Fibroblast of mammary gland (primary cell): Measurements from ENCODE around the gene TMCC1.

Experiments
- DNase-seq: peaks from one replicate; pipeline ENCODE4 v3.0.0-alpha.2; 2010; ENCODE audit warnings: low read depth
- H3K4me3 ChIP-seq: 2 replicates; pipeline ENCODE4 v1.5.1; 2011; ENCODE audit warnings: low read depth, mild to moderate bottlenecking, low read length, moderate library complexity; ENCODE audit not compliant: control insufficient read depth
- TF ChIP-seq, protein P1 (sequence below): conservative IDR thresholded peaks from 2 replicates; pipeline ENCODE4 v1.5.1; 2011; ENCODE audit warnings: low read depth, low read length, inconsistent platforms; ENCODE audit not compliant: control insufficient read depth, insufficient read depth

Gene TMCC1

DNA sequence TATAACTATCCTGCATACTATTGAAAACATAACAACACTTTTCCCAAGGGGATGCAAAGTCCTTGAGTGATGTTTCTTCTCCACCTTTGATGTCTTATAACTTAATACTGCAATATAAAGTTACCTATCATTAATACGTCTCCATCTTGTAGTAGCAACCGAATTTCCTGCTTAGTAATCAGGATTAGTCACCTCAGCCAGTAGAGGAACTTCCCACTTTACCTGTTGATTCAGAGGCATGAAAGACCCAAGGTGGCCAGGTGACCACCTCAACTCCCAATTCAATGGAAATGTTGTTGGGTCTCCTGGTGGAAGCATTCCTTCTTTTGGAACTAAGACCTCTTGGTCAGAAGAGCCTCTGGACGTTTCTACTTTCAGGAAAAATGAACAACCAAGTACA is 3.5 kb upstream of the TMCC1 start:
- TF ChIP-seq, protein P1, sequence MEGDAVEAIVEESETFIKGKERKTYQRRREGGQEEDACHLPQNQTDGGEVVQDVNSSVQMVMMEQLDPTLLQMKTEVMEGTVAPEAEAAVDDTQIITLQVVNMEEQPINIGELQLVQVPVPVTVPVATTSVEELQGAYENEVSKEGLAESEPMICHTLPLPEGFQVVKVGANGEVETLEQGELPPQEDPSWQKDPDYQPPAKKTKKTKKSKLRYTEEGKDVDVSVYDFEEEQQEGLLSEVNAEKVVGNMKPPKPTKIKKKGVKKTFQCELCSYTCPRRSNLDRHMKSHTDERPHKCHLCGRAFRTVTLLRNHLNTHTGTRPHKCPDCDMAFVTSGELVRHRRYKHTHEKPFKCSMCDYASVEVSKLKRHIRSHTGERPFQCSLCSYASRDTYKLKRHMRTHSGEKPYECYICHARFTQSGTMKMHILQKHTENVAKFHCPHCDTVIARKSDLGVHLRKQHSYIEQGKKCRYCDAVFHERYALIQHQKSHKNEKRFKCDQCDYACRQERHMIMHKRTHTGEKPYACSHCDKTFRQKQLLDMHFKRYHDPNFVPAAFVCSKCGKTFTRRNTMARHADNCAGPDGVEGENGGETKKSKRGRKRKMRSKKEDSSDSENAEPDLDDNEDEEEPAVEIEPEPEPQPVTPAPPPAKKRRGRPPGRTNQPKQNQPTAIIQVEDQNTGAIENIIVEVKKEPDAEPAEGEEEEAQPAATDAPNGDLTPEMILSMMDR = no peak
- DNase-seq = no peak
- H3K4me3 ChIP-seq = no peak overlapping the region

DNA sequence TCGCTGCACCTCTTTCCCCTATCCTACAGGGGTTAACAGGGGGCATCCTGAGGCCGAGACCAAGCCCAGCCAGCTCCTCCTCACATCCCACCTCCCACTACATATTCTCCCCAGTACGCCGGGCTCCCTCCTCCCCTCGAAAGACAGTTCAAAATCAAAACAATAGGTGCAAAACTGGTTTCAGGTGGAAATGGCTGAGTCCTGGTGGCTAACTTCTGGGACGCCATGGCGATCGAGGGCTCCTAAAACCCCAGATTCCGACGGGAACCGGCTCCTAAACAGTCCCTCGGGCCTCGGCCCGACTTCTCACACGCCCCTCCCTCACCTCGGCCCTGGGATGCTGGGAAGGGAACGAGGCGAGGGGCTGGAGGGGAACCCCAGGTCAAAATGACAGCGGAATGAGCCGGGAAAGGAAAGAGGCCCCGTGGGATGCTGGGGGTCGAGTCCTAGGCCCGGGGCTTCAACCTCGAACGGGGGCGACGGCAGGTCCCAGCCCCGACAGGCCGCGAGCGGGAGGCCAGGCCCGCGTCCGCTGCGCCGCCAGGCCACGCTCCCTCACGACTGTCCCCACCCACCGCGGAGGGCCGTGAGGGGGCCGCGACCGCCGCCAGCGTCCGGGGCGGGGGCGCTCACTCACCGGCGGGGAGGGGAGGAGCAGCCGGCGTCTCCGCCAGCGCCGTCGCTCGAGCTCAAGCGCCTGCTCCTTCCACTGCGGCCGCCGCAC is 492 bp downstream of the TMCC1 start:
- H3K4me3 ChIP-seq = peak overlapping the region; percentile 63
- peak; percentile 7 for DNase-seq
- TF ChIP-seq, protein P1 = no peak

DNA sequence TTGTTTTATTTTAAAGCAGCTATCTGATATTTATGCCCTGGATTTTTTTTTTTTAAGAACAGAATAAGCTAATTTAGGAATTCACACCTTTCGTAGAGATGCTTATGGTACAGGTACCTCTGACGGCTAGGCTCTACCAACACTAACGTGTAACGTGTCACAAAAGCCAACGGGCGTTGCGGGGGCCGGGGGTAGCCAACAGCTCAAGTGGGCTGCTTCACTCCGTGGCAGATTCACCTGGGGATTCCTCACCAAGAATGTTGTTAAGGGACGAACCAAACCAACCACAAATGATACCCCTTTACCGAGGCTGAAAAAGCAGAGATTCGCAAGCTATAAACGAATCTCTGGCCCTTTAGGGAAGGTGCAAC is 1.0 kb downstream of the TMCC1 start:
- TF ChIP-seq, protein P1 = no peak
- DNase-seq = no peak

DNA sequence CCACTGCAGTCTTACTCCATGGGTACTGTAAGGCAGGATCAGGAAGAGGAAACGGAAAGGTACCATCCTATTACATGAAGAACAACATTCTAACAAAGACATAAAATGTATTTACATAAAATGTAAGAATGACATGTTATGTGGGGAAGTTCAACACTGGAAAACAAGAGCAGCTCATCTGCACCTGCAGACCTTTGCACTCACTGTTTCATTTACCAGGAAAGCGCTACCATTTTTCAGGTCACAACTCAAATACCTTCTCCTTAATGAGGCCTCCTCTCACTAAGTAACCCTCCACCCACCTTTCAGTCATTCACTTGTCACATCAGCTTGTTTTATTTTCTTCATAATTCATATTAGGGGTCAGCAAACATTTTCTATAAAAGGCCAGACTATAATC is 2.6 kb downstream of the TMCC1 start:
- TF ChIP-seq, protein P1 = no peak
- H3K4me3 ChIP-seq = no peak overlapping the region

More for the DNA sequence above, 1.0 kb downstream of the TMCC1 start:
- peak overlapping the region; percentile 63 for H3K4me3 ChIP-seq

DNA sequence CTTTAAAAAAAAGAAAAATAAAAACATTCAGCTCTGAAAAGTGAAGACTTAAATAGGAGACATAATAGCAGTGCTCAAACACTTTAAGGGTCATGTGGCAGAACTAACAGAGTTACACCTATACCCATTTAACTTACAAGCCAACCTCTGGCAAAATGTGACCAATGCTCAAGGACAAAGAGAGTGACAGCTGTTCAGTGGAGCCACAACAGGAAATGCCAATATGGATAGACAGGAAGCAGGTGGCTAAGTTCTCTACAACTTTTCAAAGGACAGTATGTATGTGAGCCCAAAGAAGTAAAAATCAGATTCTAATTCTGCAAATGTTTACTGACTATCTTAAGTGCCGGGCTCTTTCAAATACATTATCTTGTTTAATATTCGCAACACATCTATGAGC is 3.4 kb downstream of the TMCC1 start:
- H3K4me3 ChIP-seq = no peak overlapping the region
- no peak for DNase-seq
- TF ChIP-seq, protein P1 = no peak

More for the DNA sequence above, 2.6 kb downstream of the TMCC1 start:
- no peak for DNase-seq

DNA sequence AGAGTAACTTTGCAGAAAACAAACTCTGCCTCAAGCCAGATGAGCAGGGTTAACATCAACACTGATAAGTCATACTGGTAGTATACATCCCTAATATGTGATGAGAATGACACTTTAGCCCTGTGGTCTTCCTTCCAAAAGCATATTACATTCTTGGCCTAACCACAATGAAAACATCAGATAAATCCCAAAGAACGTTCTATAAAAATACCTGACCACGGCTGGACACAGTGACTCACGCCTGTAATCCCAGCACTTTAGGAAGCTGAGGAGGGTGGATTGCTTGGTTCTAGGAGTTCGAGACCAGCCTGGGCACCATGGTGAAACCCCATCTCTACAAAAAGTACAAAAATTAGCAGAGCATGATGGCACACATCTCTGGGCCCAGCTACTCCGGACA is 4.7 kb downstream of the TMCC1 start:
- H3K4me3 ChIP-seq = no peak overlapping the region
- TF ChIP-seq, protein P1 = no peak
- DNase-seq = peak; percentile 93
